Measurements from ENCODE around the gene MBD3L2.
"Not testable (repeated sequence)": the region's sequence is repeated elsewhere in the genome, so short reads cannot be mapped to it uniquely, and the experiment has no call there.

The MBD3L2 gene

DNA sequence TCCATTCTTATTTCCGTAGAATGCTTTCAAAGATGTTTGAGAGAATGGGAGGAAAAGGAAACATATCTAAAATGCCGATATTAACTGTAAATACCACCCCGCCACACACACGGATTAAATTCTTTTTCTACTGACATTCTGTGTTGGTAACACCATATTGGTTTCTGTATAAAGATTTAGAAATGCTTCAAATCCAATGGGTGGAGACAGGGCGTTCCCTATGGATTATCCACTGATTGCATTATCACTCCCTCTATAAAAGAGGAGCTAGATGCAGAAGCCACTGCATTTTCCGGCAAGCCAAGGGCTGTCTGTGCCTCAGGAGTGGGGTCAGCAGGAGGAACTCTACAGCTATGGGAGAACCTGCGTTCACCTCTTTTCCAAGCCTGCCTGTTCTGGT is at the start of gene MBD3L2:
Gene MBD3L2, plus strand, starts transcription at position 301 of the 400 bp plus-strand sequence. Its CDS starts 53 bp downstream, at position 354.
- TF ChIP-seq GATA2, GATA3 (IDR thresholded peaks at IDR 0.05; ENCODE audit: low read depth, low read length): not testable (repeated sequence)

DNA sequence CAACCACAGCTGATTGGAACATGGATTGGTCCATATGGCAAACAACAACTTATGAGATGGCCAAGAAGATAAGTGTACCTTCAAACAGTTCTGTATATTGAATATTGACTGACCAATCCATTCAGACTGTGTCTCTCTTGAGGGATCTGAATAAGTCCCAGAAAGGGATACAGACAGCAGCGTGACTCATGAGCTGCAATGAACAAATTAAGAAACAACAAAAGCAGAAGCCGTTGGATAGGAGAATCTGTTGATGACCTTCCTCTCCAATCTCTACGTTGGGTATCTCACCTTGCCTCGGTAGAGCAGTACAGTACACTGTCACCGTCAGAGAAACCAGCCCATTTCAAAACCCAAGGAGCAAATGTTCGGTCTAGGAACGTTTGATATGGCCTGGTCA is 49.2 kb upstream of the MBD3L2 start:
- TF ChIP-seq GATA3 (IDR thresholded peaks at IDR 0.05; ENCODE audit: low read depth, low read length) = no peak
- no peak for TF ChIP-seq GATA2 (IDR thresholded peaks at IDR 0.05; ENCODE audit: low read depth, low read length)

DNA sequence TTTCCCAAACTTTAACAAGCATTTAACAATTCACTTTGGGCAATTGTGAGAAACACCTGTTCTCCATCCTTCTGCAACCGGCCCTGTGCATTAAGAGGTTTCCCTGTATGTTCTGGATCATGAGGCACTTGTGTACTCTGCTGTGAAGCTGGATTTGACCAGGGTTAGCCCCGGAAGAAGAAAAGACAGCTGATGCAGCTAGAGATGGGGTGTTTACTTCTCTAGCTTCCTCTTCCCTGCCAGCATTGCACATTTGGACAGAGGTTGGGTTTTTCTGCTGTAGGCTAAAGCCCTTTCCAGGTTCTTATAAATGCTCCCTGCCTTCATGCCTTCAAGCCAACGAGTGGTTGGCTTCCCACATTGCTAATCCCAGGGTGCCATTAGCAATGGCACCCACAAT is 48.8 kb upstream of the MBD3L2 start:
- TF ChIP-seq GATA2 (IDR thresholded peaks at IDR 0.05; ENCODE audit: low read depth, low read length) (no peak), GATA3 (IDR thresholded peaks at IDR 0.05; ENCODE audit: low read depth, low read length) (no peak)

DNA sequence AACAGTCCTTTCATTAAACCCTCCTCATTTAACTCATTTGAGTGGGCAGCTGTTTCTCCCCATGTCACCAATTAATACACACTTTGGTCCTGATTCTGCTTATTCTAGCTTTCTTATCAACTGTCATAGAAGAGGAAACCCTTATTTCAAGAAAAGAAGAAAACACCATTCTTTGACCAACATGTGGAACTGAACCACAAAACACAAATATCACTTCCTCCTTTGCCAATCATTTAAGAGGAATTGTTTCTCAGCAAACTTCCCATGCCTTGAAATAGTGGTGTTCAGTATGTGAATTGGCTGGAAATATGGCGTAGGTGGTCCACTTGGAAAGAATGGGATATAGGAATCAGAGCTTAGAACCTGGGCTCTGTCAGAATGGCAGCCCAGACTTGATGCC is 48.3 kb upstream of the MBD3L2 start:
- TF ChIP-seq GATA2 (IDR thresholded peaks at IDR 0.05; ENCODE audit: low read depth, low read length) (no peak), GATA3 (IDR thresholded peaks at IDR 0.05; ENCODE audit: low read depth, low read length) (no peak)

DNA sequence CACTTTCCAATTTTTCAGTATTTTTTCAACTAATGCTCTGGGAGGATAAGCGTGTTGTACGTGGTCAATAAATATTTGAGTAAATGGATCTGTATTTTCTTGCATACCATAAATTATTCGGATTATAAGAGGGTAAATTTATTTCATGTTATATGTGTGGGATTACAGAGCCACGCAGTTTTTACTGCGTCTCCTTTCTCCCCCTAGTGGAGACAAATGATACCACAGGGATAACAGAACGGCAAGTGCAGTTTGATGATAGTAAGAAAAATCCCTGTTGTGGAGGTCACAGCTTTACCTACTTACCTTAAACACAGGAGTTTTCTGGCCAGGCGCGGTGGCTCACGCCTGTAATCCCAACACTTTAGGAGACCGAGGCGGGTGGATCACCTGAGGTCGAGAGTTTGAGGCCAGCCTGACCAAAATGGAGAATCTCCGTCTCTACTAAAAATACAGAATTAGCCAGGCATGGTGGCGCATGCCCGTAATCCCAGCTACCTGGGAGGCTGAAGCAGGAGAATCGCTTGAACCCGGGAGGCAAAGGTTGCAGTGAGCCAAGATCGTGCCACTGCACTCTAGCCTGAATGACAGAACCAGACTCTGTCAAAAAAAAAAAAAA is 44.7 kb upstream of the MBD3L2 start:
- no peak for TF ChIP-seq GATA3 (IDR thresholded peaks at IDR 0.05; ENCODE audit: low read depth, low read length)
- TF ChIP-seq GATA2 (IDR thresholded peaks at IDR 0.05; ENCODE audit: low read depth, low read length) = no peak

DNA sequence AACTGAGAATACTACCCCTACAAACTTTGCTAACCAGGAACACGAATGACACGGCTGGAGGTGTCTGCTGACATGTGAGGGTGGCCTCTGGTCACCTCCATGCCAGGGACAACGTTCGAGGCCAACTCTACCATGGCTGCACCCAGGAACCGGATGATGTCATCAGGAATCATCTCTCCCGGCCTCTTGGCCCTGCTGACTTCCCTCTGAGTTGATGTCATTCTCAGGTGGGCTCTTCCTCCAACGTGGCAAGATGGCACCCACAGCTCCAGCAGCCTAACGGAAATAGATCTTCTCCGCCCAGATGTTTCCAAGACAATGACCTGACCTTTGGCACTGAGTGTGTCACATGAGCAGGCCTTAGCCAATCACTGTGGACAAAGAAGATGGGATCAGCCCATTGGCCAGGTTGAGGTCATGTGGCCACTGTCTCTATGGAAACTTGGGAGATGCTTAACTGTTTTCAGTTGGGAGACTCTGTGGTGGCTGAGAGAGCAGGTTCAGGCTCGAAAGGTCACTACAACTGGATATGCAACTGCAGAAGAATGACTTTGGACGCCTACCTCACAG is 42.9 kb upstream of the MBD3L2 start:
- TF ChIP-seq GATA3 (IDR thresholded peaks at IDR 0.05; ENCODE audit: low read depth, low read length) (no peak), GATA2 (IDR thresholded peaks at IDR 0.05; ENCODE audit: low read depth, low read length) (no peak)

DNA sequence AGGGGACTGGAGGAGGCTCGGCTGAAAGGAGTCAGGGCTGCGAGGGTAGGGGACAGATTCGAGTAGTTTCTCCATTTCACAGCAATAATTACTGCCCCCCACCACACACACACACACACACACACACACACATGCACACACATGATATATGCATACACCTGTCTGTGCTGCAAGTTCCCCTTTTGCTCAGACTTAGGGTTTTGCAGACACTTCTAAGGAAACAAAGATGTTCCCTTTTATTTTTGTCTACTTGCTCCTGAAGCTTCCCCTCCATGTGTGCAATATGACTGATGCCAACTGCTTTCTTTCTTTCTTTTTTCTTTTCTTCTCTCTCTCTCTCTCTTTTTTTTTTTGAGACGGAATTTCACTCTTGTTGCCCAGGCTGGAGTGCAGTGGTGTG is 41.3 kb upstream of the MBD3L2 start:
- TF ChIP-seq GATA3 (IDR thresholded peaks at IDR 0.05; ENCODE audit: low read depth, low read length) = no peak
- no peak for TF ChIP-seq GATA2 (IDR thresholded peaks at IDR 0.05; ENCODE audit: low read depth, low read length)

DNA sequence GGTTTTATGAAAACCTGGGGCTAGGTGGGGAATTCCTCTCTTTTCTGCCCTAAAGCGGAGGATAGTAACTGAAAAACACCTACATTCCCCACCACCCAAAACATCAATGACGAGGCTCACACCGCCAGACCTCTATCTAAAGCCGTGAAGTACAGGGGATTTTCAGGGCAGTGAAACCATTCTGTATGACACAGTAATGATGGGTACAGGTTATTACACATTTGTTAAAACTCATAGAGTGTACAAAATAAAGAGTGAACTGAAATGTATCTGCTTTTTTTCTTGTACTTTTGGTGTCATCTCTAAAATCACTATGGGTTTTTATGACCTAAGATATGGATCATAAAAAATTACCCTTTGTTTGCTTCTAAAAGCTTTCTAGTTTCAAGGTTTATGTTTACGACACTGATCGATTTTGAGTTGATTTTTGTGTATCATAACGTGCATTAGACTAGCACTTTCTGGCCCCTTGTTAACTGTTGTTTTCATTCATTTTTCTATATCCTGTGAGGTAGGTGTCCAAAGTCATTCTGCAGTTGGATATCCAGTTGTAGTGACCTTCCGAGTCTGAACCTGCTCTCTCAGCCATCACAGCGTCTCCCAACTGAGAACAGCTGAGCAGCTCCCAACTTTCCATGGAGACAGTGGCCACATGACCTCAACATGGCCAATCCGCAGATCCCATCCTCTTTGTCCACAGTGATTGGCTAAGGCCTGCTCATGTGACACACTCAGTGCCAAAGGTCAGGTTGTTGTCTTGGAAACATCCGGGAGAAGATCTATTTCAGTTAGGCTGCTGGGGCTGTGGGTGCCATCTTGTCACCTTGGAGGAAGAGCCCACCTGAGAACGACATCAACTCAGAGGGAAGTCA is 38.2 kb upstream of the MBD3L2 start:
- TF ChIP-seq GATA2 (IDR thresholded peaks at IDR 0.05; ENCODE audit: low read depth, low read length) = no peak
- TF ChIP-seq GATA3 (IDR thresholded peaks at IDR 0.05; ENCODE audit: low read depth, low read length) = no peak

DNA sequence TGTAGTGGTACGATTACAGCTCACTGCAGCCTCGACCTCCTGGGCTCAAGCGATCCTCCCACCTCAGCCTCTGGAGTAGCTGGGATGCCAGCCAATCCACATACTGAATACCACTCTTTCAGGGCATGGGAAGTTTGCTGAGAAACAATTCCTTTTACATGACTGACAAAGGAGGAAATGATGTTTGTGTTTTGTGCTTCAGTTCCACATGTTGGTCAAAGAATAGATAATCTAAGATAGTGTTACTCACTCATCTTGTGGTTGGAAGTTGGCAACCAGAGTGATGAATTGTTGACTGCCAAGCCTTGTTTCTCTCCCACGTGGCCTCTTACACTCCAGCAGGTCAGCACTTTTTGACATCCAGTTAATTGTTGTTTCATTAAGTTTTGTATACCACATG is 35.4 kb upstream of the MBD3L2 start:
- TF ChIP-seq GATA3 (IDR thresholded peaks at IDR 0.05; ENCODE audit: low read depth, low read length) = no peak
- TF ChIP-seq GATA2 (IDR thresholded peaks at IDR 0.05; ENCODE audit: low read depth, low read length) = no peak

DNA sequence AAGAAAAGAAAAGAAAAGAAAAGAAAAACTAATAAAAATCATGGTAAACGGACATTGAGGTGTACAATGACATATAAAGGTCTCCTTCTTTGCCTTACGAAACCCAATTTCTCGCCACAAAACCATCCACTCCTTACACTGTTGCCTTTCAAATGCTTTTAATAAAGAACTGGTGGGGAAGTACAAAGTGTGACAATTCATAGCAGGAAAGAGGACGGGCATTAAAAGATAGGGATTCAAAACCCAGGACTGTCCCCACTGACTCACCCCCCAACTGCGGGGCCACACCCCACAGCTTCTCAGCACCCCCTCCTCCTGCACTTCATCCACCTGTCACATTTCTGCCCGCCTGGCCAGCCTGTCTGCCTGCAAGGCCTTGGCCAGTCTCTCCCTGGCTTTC is 30.3 kb upstream of the MBD3L2 start:
- no peak for TF ChIP-seq GATA2 (IDR thresholded peaks at IDR 0.05; ENCODE audit: low read depth, low read length)
- TF ChIP-seq GATA3 (IDR thresholded peaks at IDR 0.05; ENCODE audit: low read depth, low read length) = no peak

DNA sequence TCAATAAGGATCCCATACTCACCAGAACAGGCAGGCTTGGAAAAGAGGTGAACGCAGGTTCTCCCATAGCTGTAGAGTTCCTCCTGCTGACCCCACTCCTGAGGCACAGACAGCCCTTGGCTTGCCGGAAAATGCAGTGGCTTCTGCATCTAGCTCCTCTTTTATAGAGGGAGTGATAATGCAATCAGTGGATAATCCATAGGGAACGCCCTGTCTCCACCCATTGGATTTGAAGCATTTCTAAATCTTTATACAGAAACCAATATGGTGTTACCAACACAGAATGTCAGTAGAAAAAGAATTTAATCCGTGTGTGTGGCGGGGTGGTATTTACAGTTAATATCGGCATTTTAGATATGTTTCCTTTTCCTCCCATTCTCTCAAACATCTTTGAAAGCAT is 27.8 kb upstream of the MBD3L2 start, which contains the start of gene MBD3L2B:
Gene MBD3L2B, minus strand, starts transcription at position 101 of the 400 bp plus-strand sequence. Its CDS starts 34 bp downstream, at position 67.
- not testable (repeated sequence) for TF ChIP-seq GATA2, GATA3 (IDR thresholded peaks at IDR 0.05; ENCODE audit: low read depth, low read length)

DNA sequence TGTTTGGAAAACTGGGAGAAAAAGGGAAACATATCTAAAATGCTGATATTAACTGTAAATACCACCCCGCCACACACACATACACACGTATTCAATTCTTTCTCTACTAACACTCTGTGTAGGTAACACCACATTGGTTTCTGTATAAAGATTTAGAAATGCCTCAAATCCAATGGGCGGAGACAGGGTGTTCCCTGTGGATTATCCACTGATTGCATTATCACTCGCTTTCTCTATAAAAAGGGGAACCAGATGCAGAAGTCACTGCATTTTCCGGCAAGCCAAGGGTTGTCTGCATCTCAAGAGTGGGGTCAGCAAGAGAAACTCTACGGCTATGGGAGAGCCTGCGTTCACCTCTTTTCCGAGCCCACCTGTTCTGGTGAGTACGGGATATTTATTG is 18.8 kb upstream of the MBD3L2 start, which contains the start of gene MBD3L5:
Gene MBD3L5, plus strand, starts transcription at position 301 of the 400 bp plus-strand sequence. Its CDS starts 34 bp downstream, at position 335.
- not testable (repeated sequence) for TF ChIP-seq GATA3, GATA2 (IDR thresholded peaks at IDR 0.05; ENCODE audit: low read depth, low read length)

DNA sequence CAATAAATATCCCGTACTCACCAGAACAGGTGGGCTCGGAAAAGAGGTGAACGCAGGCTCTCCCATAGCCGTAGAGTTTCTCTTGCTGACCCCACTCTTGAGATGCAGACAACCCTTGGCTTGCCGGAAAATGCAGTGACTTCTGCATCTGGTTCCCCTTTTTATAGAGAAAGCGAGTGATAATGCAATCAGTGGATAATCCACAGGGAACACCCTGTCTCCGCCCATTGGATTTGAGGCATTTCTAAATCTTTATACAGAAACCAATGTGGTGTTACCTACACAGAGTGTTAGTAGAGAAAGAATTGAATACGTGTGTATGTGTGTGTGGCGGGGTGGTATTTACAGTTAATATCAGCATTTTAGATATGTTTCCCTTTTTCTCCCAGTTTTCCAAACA is 9.0 kb upstream of the MBD3L2 start, which contains the start of gene MBD3L4:
Gene MBD3L4, minus strand, starts transcription at position 101 of the 400 bp plus-strand sequence. Its CDS starts 35 bp downstream, at position 66.
- not testable (repeated sequence) for TF ChIP-seq GATA3, GATA2 (IDR thresholded peaks at IDR 0.05; ENCODE audit: low read depth, low read length)

DNA sequence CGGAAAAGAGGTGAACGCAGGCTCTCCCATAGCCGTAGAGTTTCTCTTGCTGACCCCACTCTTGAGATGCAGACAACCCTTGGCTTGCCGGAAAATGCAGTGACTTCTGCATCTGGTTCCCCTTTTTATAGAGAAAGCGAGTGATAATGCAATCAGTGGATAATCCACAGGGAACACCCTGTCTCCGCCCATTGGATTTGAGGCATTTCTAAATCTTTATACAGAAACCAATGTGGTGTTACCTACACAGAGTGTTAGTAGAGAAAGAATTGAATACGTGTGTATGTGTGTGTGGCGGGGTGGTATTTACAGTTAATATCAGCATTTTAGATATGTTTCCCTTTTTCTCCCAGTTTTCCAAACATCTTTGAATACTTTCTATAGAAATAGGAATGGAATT is 9.5 kb downstream of the MBD3L2 start, which contains the start of gene MBD3L3:
Gene MBD3L3, minus strand, starts transcription at position 101 of the 400 bp plus-strand sequence. Its CDS starts 71 bp downstream, at position 30.
- TF ChIP-seq GATA3, GATA2 (IDR thresholded peaks at IDR 0.05; ENCODE audit: low read depth, low read length): not testable (repeated sequence)
